Urinary bladder (tissue), 4 donors: ENCODE results near the gene CDKN2A. TPM values are rescaled to one million over a fixed set of nuclear protein-coding genes. Genes with fewer than 3 reads are reported as not detected.
A peak's percentile ranks its signal among the peaks of the same experiment; 100 is the strongest.

Experiments used
- DNase-seq: peaks from one replicate; pipeline ENCODE4 v3.0.0-alpha.2; 2015; ENCODE audit errors: extremely low spot score
- H3K27ac ChIP-seq: one replicate; pipeline ENCODE4 v1.5.1; 2013; ENCODE audit warnings: low read depth, mild to moderate bottlenecking, moderate library complexity
- H3K36me3 ChIP-seq: one replicate; pipeline ENCODE4 v1.6.1; 2013; ENCODE audit warnings: mild to moderate bottlenecking, moderate library complexity; ENCODE audit not compliant: insufficient read depth
- H3K4me1 ChIP-seq: one replicate; pipeline ENCODE4 v1.6.1; 2013; ENCODE audit warnings: mild to moderate bottlenecking, moderate library complexity; ENCODE audit not compliant: insufficient read depth
- H3K4me3 ChIP-seq: one replicate; pipeline ENCODE4 v1.5.1; 2013; ENCODE audit warnings: low read depth, low read length
- WGBS: extraction: QIAGEN DNeasy Blood & Tissue Kit; methylation state at CpG from one replicate; pipeline ENCODE4 v1.1.7; 2013; 5-methylcytosine and 5-hydroxymethylcytosine counted together
- polyA plus RNA-seq: library from polyadenylated mRNA; stranded (reverse); fragments of 200-250 nt; gene quantifications from one replicate; pipeline ENCODE4 v1.2.3, GENCODE V29; 2013
- total RNA-seq: library from RNA; depleted of rRNA; stranded (reverse); fragments of >200 nt; gene quantifications from one replicate; pipeline ENCODE4 v1.2.3, GENCODE V29; 2014
- donor health status: healthy with polysubstance abuse.
- donor health status: healthy.

CDKN2A gene
- total and polyA plus RNA-seq, 2 donors, result 0.85 to 1.3 TPM

GRCh38 chr9:21927752-21928151 is 66.4 kb downstream of the CDKN2A start:
- peaks cover 2% of the 10 kb centered on the region for H3K36me3 ChIP-seq
- H3K27ac ChIP-seq, result no peak overlapping the region
- H3K4me3 ChIP-seq, result no peak overlapping the region
- DNase-seq, result no peak
- no peaks in the 10 kb centered on the region for H3K4me1 ChIP-seq

GRCh38 chr9:21923694-21924093 is 70.5 kb downstream of the CDKN2A start:
- 98% methylated on average over 1 of the region's 1 CpG for WGBS
- H3K27ac ChIP-seq, result no peak overlapping the region
- no peaks in the 10 kb centered on the region for H3K36me3 ChIP-seq
- H3K4me3 ChIP-seq, result no peak overlapping the region
- H3K4me1 ChIP-seq, result no peaks in the 10 kb centered on the region
- no peak for DNase-seq

DNA sequence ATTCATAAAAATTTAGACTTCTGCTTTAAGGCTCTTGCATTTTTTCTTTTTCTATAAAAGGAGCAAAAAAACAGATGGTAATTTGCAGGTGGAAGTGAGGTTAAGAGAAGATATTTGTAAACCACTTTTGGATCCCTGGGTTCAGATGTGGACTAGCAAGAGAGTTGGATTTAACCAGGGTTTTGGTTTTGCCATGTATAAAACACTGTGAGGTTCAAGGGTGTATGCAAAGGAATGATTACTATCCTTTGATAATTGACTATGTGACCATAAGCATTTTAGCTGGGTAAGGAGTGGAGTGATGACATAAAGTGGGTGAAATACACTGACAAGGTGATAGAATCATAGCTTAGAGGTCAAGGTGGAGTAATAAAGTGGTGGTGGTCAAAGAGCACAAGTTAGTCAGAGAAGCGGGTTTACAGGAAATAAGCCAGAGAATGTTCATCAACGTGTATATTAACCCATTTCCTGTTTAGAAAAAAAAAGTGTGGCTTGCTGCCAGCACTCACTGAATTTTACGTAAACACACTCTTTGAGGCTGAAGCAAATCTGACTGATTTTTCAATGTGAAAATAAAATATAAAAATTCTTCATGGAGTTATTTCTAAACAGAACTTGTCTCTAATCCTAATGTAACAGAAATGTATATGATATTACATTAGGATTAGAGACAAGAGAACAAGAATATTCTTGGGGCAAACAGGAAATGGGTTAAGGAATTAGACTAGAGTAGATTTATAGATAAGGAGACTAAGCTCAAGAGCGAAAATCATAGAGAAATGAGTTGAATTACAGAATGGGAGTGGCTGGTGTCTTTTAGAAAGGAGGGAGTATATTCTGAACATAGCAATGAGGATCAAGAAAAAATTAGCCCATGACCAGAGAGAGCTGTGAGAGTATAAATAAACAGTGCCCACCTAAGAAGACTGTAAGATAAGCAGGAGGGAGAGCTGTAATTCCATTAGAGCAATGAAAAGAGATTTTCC is 74.5 kb downstream of the CDKN2A start:
- 3% methylated on average over 4 of the region's 4 CpGs for WGBS
- peak overlapping the region; percentile 5 for H3K27ac ChIP-seq
- no peaks in the 10 kb centered on the region for H3K4me1 ChIP-seq
- H3K4me3 ChIP-seq, result no peak overlapping the region
- H3K36me3 ChIP-seq, result no peaks in the 10 kb centered on the region
- no peak for DNase-seq

Other genes with a start within 250 kb of the CDKN2A start
- gene MTAP, start 191.8 kb downstream of the CDKN2A start, total RNA-seq, result 35.3 TPM
- gene MTAP, start 191.8 kb downstream of the CDKN2A start, polyA plus RNA-seq, result 15.2 TPM
- 2.2 TPM for gene CDKN2B-AS1, start 399 bp upstream of the CDKN2A start, total RNA-seq
- gene CDKN2B-AS1, start 399 bp upstream of the CDKN2A start, polyA plus RNA-seq, result 0.22 TPM
- gene CDKN2B, start 14.9 kb upstream of the CDKN2A start, total RNA-seq, result 1.8 TPM
- 4.2 TPM for gene CDKN2B, start 14.9 kb upstream of the CDKN2A start, polyA plus RNA-seq